Fibroblast of the aortic adventitia (primary cell): ENCODE data around the gene SULT2B1. TPM values are rescaled to one million over a fixed set of nuclear protein-coding genes. Genes with fewer than 3 reads are reported as not detected.

Experiments
- DNase-seq: peaks from one replicate; pipeline ENCODE4 v3.0.0-alpha.2; 2010; ENCODE audit warnings: low read depth
- H3K4me3 ChIP-seq: 2 replicates; pipeline ENCODE4 v1.5.1; 2011; ENCODE audit warnings: low read depth, mild to moderate bottlenecking, control low read depth, low read length, moderate library complexity
- CTCF ChIP-seq: IDR thresholded peaks from 2 replicates; pipeline ENCODE4 v1.5.1; 2011; ENCODE audit warnings: mild to moderate bottlenecking, low read length, control low read depth, inconsistent platforms; ENCODE audit not compliant: insufficient read depth
- total RNA-seq: library from RNA; depleted of rRNA; stranded (reverse); fragments of >200 nt; gene quantifications from 2 replicates; pipeline ENCODE4 v1.2.3, GENCODE V29; 2012; ENCODE audit warnings: low replicate concordance

The SULT2B1 gene
- total RNA-seq, 1 donor = not detected

DNA sequence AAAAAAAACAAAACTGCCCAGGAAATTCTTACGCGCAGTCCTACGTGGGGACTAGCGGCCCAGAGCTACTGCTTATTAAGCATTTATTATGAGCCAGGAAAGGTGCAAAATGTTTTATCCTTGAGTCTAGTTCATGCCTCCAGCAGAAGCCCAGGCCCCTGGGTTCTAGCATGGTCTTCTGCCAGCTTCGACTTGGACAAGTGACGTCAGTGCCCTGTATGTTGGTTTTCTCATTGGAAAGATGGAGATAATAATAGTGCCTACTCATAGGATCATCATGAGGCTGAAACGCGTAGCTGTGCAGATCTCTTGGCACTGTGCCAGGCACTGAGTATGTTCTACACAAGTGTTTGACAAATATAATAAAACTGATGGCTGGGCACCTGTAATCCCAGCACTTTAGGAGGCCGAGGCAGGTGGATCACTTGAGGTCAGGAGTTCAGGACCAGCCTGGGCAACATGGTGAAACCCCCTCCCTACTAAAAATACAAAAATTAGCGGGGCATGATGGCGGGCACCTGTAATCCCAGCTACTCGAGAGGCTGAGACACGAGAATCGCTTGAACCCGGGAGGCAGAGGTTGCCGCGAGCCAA is 12.4 kb upstream of the SULT2B1 start:
- peak; percentile 63 for DNase-seq
- H3K4me3 ChIP-seq = no peak overlapping the region
- TF ChIP-seq CTCF = no peak

DNA sequence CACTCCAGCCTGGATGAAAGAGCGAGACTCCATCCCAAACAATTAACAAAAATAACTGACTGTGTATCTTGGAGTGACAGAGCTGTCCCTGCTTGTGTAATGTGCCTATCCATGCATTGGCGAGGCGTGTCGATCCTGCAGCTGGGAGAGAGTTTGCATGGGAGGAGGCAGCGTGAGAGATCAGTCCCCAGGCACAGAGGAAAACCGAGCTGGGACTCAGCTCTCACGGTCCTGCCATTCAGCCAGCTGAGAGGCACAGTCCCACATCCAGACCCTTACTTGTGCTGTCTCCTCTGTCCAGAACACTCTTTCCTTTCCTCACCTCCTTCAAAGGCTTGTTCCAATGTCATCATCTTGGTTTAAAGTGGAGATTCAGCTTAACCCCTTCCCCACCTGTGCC is 11.9 kb upstream of the SULT2B1 start:
- DNase-seq = no peak
- no peak overlapping the region for H3K4me3 ChIP-seq
- TF ChIP-seq CTCF = no peak

GRCh38 chr19:48541813-48542212 is 10.2 kb upstream of the SULT2B1 start:
- DNase-seq = no peak
- no peak overlapping the region for H3K4me3 ChIP-seq
- TF ChIP-seq CTCF = no peak

GRCh38 chr19:48543121-48543710 is 8.8 kb upstream of the SULT2B1 start:
- no peak for TF ChIP-seq CTCF
- DNase-seq = peak; percentile 30
- H3K4me3 ChIP-seq = no peak overlapping the region

DNA sequence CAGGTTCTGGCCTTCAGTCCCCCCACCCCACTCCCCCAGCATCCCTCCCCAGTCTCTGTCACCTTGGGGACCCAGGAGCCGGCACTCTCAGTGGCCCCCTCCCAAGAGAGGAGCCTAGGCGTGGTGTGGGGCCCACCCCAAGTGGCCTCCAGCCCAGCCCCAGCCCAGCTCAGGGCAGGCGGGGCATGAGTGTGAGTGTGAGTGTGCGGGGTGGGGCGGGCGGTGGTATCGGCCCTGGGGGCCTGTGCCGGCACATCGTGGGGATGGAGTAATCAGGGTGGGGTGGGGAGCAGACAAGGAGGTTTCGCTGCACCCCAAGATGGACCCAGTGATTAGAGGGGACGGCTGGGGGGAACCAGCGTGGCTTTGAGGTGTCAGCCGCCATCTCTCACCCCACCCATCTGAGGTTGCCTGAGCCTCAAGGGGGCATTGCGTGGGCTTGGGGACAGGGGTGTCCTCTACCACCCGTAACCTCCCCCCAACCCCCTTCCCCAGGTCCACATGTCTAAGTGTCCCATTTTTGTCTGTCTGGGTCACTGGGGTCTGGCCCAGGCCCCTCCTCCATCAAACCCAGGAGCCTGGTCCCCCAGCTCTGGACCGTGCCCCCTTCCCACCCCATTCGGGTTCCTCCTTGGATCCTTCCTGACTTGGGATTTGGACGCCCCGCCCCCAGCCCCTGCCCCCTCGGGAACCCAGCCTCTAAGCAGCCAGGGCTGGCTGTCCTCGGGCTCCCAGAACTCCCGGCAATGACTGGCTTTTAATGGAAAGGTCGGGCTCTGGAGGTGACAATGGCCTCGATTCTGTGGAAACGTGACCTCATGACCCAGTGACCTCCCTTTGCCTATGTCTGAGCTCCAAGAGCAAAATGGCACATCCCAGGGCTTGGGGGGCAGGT is 6.9 kb upstream of the SULT2B1 start:
- TF ChIP-seq CTCF = no peak
- no peak for DNase-seq
- H3K4me3 ChIP-seq = no peak overlapping the region

GRCh38 chr19:48547722-48548121 is 4.2 kb upstream of the SULT2B1 start:
- no peak for TF ChIP-seq CTCF
- H3K4me3 ChIP-seq = no peak overlapping the region

More at GRCh38 chr19:48547722-48548121, 4.2 kb upstream of the SULT2B1 start:
- DNase-seq = no peak
